Neural cell (in vitro differentiated cells): Measurements from ENCODE around the gene KIFC3. TPM values are rescaled to one million over a fixed set of nuclear protein-coding genes. Genes with fewer than 3 reads are reported as not detected.

Experiments used
- H2AFZ ChIP-seq: fragments of 200-600, 300-800 bp; sonication (generic), shearing (Covaris generic); 2 replicates; pipeline ENCODE4 v1.6.0; 2014; ENCODE audit warnings: low read depth, mild to moderate bottlenecking, antibody characterized with exemption, low read length, moderate library complexity
- H3F3A ChIP-seq: fragments of 200-600 bp; shearing (Covaris generic); 2 replicates; pipeline ENCODE4 v1.6.1; 2016; ENCODE audit warnings: mild to moderate bottlenecking, moderate library complexity, mixed read lengths, antibody characterized with exemption, low read length; ENCODE audit not compliant: insufficient read depth, poor library complexity, severe bottlenecking
- H3K27ac ChIP-seq: fragments of 200-600, 300-800 bp; sonication (generic), shearing (Covaris generic); 2 replicates; pipeline ENCODE4 v1.5.1; 2014; ENCODE audit warnings: mild to moderate bottlenecking, low read length, moderate library complexity
- H3K27me3 ChIP-seq: fragments of 300-800, 200-600 bp; sonication (generic), shearing (Covaris generic); 2 replicates; pipeline ENCODE4 v1.6.0; 2014; ENCODE audit warnings: mild to moderate bottlenecking, low read depth, low read length, moderate library complexity; ENCODE audit not compliant: insufficient read depth
- H3K36me3 ChIP-seq: fragments of 300-800, 200-600 bp; sonication (generic), shearing (Covaris generic); 2 replicates; pipeline ENCODE4 v1.5.1; 2014; ENCODE audit warnings: mild to moderate bottlenecking, antibody characterized with exemption, low read length, moderate library complexity; ENCODE audit not compliant: insufficient read depth
- H3K4me2 ChIP-seq: fragments of 300-800, 200-600 bp; sonication (generic), shearing (Covaris generic); 2 replicates; pipeline ENCODE4 v1.6.0; 2014; ENCODE audit warnings: mild to moderate bottlenecking, low read length
- H3K4me3 ChIP-seq: fragments of 300-800, 200-600 bp; sonication (generic), shearing (Covaris generic); 2 replicates; pipeline ENCODE4 v1.5.1; 2014; ENCODE audit warnings: mild to moderate bottlenecking, low read length, moderate library complexity
- H3K79me2 ChIP-seq: fragments of 200-600 bp; shearing (Covaris generic); replicated peaks from 2 replicates; pipeline ENCODE4 v1.6.0; 2014; ENCODE audit warnings: mild to moderate bottlenecking, low read length, moderate library complexity; ENCODE audit not compliant: insufficient read depth
- H3K9ac ChIP-seq: fragments of 300-800, 200-600 bp; sonication (generic), shearing (Covaris generic); 2 replicates; pipeline ENCODE4 v1.6.1; 2016; ENCODE audit warnings: mild to moderate bottlenecking, low read length, mixed read lengths
- H3K9me2 ChIP-seq: fragments of 200-600 bp; shearing (Covaris generic); 2 replicates; pipeline ENCODE4 v1.6.1; 2016; ENCODE audit warnings: mild to moderate bottlenecking, low read length, mixed read lengths; ENCODE audit not compliant: insufficient read depth
- H3K9me3 ChIP-seq: fragments of 200-600, 300-800 bp; sonication (generic), shearing (Covaris generic); 2 replicates; pipeline ENCODE4 v1.6.1; 2016; ENCODE audit warnings: mild to moderate bottlenecking, mixed run types, low read length, moderate library complexity, mixed read lengths
- H4K20me1 ChIP-seq: fragments of 200-600 bp; shearing (Covaris generic); 2 replicates; pipeline ENCODE4 v1.6.1; 2016; ENCODE audit warnings: mild to moderate bottlenecking, mixed run types; ENCODE audit not compliant: insufficient read depth
- EP300 ChIP-seq: fragments of 450-650 bp; conservative IDR thresholded peaks from 2 replicates; pipeline ENCODE4 v1.6.1; 2014; ENCODE audit warnings: antibody characterized with exemption, mild to moderate bottlenecking, moderate library complexity; ENCODE audit not compliant: poor library complexity, severe bottlenecking
- EZH2 ChIP-seq: fragments of 200-600, 300-800 bp; shearing (Covaris generic), sonication (generic); IDR thresholded peaks from 2 replicates; pipeline ENCODE4 v1.6.1; 2014; ENCODE audit warnings: antibody characterized with exemption, low read length, borderline replicate concordance, mild to moderate bottlenecking; ENCODE audit not compliant: insufficient read depth, poor library complexity, severe bottlenecking
- MXI1 ChIP-seq: fragments of 450-650 bp; conservative IDR thresholded peaks from 2 replicates; pipeline ENCODE4 v1.6.1; 2014; ENCODE audit warnings: antibody characterized with exemption, mild to moderate bottlenecking; ENCODE audit not compliant: poor library complexity, severe bottlenecking
- POLR2AphosphoS5 ChIP-seq: IDR thresholded peaks from 2 replicates; pipeline ENCODE4 v1.6.1; 2012
- RAD21 ChIP-seq: fragments of 450-650 bp; conservative IDR thresholded peaks from 2 replicates; pipeline ENCODE4 v1.6.1; 2014; ENCODE audit warnings: antibody characterized with exemption, mild to moderate bottlenecking, moderate library complexity
- SMC3 ChIP-seq: fragments of 450-650 bp; conservative IDR thresholded peaks from 2 replicates; pipeline ENCODE4 v1.6.1; 2014; ENCODE audit warnings: antibody characterized with exemption, mild to moderate bottlenecking, moderate library complexity; ENCODE audit not compliant: poor library complexity
- TAF1 ChIP-seq: IDR thresholded peaks from 2 replicates; pipeline ENCODE4 v1.6.1; 2012; ENCODE audit warnings: low read depth
- polyA plus RNA-seq: library from polyadenylated mRNA; depleted of rRNA; stranded (reverse); fragments of >200 nt; gene quantifications from 2 replicates; pipeline ENCODE4 v1.2.3, GENCODE V29; 2014
- TF ChIP-seq, protein P1 (sequence below): IDR thresholded peaks from 2 replicates; pipeline ENCODE4 v1.6.1; 2012; ENCODE audit warnings: borderline replicate concordance
- TF ChIP-seq, protein P2 (sequence below): fragments of 450-650 bp; IDR thresholded peaks from 2 replicates; pipeline ENCODE4 v1.5.1; 2014; ENCODE audit warnings: antibody characterized with exemption, mild to moderate bottlenecking, moderate library complexity; ENCODE audit not compliant: poor library complexity, severe bottlenecking

The KIFC3 gene
- polyA plus RNA-seq, 1 donor from 2014 or later = 29.7 TPM

DNA sequence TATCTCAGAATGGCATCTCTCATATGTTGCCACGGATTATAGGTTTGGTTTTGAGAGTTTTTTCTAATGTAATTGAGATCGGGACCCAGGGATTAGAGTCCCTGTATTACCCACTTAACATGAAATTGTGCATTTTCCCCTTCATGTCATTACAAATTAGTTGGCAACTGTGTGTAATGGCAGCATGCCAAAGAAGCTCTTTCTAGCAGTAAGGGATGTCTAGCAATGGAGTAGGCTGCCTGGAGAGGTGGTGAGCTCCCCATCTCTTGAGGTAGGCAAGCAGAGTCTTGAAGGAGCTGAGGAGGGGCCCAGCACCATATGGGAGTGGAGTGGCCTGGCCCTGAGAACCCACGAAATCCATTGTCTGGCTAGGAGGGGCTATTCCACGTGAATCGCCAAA lies 76.7 kb downstream of the KIFC3 start:
- TF ChIP-seq SMC3 = no peak
- TF ChIP-seq EP300 = no peak
- no peak for TF ChIP-seq POLR2AphosphoS5
- no peak for TF ChIP-seq EZH2
- TF ChIP-seq, protein P1, sequence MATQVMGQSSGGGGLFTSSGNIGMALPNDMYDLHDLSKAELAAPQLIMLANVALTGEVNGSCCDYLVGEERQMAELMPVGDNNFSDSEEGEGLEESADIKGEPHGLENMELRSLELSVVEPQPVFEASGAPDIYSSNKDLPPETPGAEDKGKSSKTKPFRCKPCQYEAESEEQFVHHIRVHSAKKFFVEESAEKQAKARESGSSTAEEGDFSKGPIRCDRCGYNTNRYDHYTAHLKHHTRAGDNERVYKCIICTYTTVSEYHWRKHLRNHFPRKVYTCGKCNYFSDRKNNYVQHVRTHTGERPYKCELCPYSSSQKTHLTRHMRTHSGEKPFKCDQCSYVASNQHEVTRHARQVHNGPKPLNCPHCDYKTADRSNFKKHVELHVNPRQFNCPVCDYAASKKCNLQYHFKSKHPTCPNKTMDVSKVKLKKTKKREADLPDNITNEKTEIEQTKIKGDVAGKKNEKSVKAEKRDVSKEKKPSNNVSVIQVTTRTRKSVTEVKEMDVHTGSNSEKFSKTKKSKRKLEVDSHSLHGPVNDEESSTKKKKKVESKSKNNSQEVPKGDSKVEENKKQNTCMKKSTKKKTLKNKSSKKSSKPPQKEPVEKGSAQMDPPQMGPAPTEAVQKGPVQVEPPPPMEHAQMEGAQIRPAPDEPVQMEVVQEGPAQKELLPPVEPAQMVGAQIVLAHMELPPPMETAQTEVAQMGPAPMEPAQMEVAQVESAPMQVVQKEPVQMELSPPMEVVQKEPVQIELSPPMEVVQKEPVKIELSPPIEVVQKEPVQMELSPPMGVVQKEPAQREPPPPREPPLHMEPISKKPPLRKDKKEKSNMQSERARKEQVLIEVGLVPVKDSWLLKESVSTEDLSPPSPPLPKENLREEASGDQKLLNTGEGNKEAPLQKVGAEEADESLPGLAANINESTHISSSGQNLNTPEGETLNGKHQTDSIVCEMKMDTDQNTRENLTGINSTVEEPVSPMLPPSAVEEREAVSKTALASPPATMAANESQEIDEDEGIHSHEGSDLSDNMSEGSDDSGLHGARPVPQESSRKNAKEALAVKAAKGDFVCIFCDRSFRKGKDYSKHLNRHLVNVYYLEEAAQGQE = no peak
- TF ChIP-seq TAF1 = no peak
- TF ChIP-seq MXI1 = no peak
- TF ChIP-seq RAD21 = no peak
- TF ChIP-seq, protein P2, sequence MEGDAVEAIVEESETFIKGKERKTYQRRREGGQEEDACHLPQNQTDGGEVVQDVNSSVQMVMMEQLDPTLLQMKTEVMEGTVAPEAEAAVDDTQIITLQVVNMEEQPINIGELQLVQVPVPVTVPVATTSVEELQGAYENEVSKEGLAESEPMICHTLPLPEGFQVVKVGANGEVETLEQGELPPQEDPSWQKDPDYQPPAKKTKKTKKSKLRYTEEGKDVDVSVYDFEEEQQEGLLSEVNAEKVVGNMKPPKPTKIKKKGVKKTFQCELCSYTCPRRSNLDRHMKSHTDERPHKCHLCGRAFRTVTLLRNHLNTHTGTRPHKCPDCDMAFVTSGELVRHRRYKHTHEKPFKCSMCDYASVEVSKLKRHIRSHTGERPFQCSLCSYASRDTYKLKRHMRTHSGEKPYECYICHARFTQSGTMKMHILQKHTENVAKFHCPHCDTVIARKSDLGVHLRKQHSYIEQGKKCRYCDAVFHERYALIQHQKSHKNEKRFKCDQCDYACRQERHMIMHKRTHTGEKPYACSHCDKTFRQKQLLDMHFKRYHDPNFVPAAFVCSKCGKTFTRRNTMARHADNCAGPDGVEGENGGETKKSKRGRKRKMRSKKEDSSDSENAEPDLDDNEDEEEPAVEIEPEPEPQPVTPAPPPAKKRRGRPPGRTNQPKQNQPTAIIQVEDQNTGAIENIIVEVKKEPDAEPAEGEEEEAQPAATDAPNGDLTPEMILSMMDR = no peak
- no peak overlapping the region for H3K27ac ChIP-seq
- no peak overlapping the region for H3K4me2 ChIP-seq
- no peaks in the 10 kb centered on the region for H3K36me3 ChIP-seq
- no peaks in the 10 kb centered on the region for H3K27me3 ChIP-seq
- H3K9ac ChIP-seq = no peak overlapping the region
- H3K9me3 ChIP-seq = no peaks in the 10 kb centered on the region
- H3K4me3 ChIP-seq = no peak overlapping the region
- H4K20me1 ChIP-seq = no peaks in the 10 kb centered on the region
- H2AFZ ChIP-seq = no peak overlapping the region
- H3F3A ChIP-seq = no peaks in the 10 kb centered on the region
- H3K79me2 ChIP-seq = no peaks in the 10 kb centered on the region
- H3K9me2 ChIP-seq = no peaks in the 10 kb centered on the region

DNA sequence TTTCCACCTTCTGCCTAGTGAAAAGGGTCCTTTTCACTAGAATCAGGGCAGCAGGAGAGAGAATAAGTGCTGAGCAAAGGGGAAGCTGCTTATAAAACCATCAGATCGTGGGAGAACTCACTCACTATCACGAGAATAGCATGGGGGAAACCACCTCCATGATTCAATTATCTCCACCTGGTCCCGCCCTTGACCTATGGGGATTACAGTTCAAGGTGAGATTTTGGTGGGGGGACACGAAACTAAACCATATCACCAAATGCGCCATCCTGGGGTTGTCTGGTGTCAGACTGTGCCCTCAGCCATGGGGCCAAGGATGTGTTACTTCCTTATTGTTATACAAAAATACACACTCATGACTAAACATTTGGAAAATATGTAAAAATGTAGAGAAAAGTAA lies 77.1 kb downstream of the KIFC3 start:
- Histone ChIP-seq H3F3A (no peaks in the 10 kb centered on the region), H4K20me1 (no peaks in the 10 kb centered on the region)

More for the DNA sequence above, 77.1 kb downstream of the KIFC3 start:
- H3K9me3 ChIP-seq = no peaks in the 10 kb centered on the region
- H3K4me2 ChIP-seq = no peak overlapping the region
- no peak overlapping the region for H3K27ac ChIP-seq
- no peak overlapping the region for H2AFZ ChIP-seq
- H3K4me3 ChIP-seq = no peak overlapping the region
- no peaks in the 10 kb centered on the region for H3K27me3 ChIP-seq
- H3K9me2 ChIP-seq = no peaks in the 10 kb centered on the region
- H3K79me2 ChIP-seq = no peaks in the 10 kb centered on the region
- H3K9ac ChIP-seq = no peak overlapping the region
- no peak for TF ChIP-seq MXI1
- TF ChIP-seq SMC3 = no peak
- no peak for TF ChIP-seq EP300
- TF ChIP-seq TAF1 = no peak
- TF ChIP-seq RAD21 = no peak
- TF ChIP-seq, protein P2 = no peak
- TF ChIP-seq, protein P1 = no peak
- no peak for TF ChIP-seq POLR2AphosphoS5
- TF ChIP-seq EZH2 = no peak
- no peaks in the 10 kb centered on the region for H3K36me3 ChIP-seq
